Calu3 (cell line): ENCODE measurements around the gene NYNRIN. TPM values are rescaled to one million over a fixed set of nuclear protein-coding genes. Genes with fewer than 3 reads are reported as not detected.

Experiments
- BruUV-seq: library from RNA; stranded (reverse); fragments of 400-500 nt; replicated peaks from 2 replicates; lab custom pipeline; 2021; lab: Mats Ljungman, UMichigan
- CTCF ChIA-PET: fragments of 300-600 bp; sonication (Branson Sonifier 250); formaldehyde crosslinking; loops from one replicate; lab custom pipeline; 2022; ENCODE audit warnings: antibody characterized with exemption; lab: Charles Lee
- DNase-seq: peaks from one replicate; pipeline ENCODE4 v3.0.0; 2022
- H3K27ac Mint-ChIP-seq: one replicate; pipeline ENCODE4 v1.8.0; 2022; ENCODE audit warnings: mixed read lengths; ENCODE audit not compliant: unreplicated experiment
- H3K27me3 Mint-ChIP-seq: one replicate; pipeline ENCODE4 v1.8.0; 2022; ENCODE audit warnings: mixed read lengths; ENCODE audit not compliant: unreplicated experiment
- H3K36me3 Mint-ChIP-seq: one replicate; pipeline ENCODE4 v1.8.0; 2022; ENCODE audit warnings: mild to moderate bottlenecking, moderate library complexity, mixed read lengths; ENCODE audit not compliant: insufficient read depth, unreplicated experiment
- H3K4me1 Mint-ChIP-seq: one replicate; pipeline ENCODE4 v1.8.0; 2022; ENCODE audit warnings: mild to moderate bottlenecking, low read depth, mixed read lengths; ENCODE audit not compliant: unreplicated experiment
- H3K4me3 Mint-ChIP-seq: one replicate; pipeline ENCODE4 v1.8.0; 2022; ENCODE audit warnings: mild to moderate bottlenecking, low read depth, moderate library complexity, mixed read lengths; ENCODE audit not compliant: unreplicated experiment
- H3K9me3 Mint-ChIP-seq: one replicate; pipeline ENCODE4 v1.8.0; 2022; ENCODE audit warnings: low read depth, mixed read lengths; ENCODE audit not compliant: unreplicated experiment
- intact Hi-C: fragments of 100-400 bp; cut with micrococcal nuclease; formaldehyde crosslinking; loops from one replicate; pipeline ENCODE4 v1.10.0; 2022; ENCODE audit not compliant: unreplicated experiment
- total RNA-seq: library from RNA; stranded (reverse); gene quantifications from 2 replicates; pipeline ENCODE4 v1.2.3, GENCODE V29; 2022
- TF ChIP-seq, protein P1 (sequence below): fragments of 200-600 bp; IDR thresholded peaks from one replicate; pipeline ENCODE4 v1.8.0; 2022; ENCODE audit warnings: antibody characterized with exemption; ENCODE audit not compliant: unreplicated experiment

Gene NYNRIN
- total RNA-seq, 1 experiment from 2014 or later = 7.5 TPM

DNA sequence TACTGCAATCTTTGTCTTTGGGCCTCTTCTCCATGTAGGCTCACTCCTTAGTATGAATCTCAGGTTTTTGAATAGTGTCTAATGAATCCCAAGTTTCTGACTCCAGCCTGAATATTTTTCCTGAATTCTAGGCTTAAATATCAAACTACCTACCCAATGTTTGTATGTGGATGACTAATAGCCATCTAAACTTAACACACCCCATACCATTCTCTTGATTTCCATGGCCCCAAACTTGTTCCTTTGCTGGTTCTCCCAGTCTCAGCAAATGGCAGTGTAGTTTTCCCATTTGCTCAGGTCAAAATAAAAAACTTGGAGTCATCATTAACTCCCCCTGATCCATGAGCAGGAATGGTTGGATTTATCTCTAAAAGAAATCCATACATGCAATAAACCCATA is 62.5 kb downstream of the NYNRIN start:
- Mint-ChIP-seq H3K4me1 (peaks cover 17% of the 10 kb centered on the region), H3K27me3 (no peaks in the 10 kb centered on the region), H3K9me3 (peaks cover 7% of the 10 kb centered on the region), H3K36me3 (peaks cover 4% of the 10 kb centered on the region), H3K27ac (no peak overlapping the region), H3K4me3 (no peak overlapping the region)
- TF ChIP-seq, protein P1, sequence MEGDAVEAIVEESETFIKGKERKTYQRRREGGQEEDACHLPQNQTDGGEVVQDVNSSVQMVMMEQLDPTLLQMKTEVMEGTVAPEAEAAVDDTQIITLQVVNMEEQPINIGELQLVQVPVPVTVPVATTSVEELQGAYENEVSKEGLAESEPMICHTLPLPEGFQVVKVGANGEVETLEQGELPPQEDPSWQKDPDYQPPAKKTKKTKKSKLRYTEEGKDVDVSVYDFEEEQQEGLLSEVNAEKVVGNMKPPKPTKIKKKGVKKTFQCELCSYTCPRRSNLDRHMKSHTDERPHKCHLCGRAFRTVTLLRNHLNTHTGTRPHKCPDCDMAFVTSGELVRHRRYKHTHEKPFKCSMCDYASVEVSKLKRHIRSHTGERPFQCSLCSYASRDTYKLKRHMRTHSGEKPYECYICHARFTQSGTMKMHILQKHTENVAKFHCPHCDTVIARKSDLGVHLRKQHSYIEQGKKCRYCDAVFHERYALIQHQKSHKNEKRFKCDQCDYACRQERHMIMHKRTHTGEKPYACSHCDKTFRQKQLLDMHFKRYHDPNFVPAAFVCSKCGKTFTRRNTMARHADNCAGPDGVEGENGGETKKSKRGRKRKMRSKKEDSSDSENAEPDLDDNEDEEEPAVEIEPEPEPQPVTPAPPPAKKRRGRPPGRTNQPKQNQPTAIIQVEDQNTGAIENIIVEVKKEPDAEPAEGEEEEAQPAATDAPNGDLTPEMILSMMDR = no peak
- intact Hi-C loops = no loop called here
- no TSS peak for BruUV-seq
- no peak for DNase-seq
- CTCF ChIA-PET = no interaction called here

DNA sequence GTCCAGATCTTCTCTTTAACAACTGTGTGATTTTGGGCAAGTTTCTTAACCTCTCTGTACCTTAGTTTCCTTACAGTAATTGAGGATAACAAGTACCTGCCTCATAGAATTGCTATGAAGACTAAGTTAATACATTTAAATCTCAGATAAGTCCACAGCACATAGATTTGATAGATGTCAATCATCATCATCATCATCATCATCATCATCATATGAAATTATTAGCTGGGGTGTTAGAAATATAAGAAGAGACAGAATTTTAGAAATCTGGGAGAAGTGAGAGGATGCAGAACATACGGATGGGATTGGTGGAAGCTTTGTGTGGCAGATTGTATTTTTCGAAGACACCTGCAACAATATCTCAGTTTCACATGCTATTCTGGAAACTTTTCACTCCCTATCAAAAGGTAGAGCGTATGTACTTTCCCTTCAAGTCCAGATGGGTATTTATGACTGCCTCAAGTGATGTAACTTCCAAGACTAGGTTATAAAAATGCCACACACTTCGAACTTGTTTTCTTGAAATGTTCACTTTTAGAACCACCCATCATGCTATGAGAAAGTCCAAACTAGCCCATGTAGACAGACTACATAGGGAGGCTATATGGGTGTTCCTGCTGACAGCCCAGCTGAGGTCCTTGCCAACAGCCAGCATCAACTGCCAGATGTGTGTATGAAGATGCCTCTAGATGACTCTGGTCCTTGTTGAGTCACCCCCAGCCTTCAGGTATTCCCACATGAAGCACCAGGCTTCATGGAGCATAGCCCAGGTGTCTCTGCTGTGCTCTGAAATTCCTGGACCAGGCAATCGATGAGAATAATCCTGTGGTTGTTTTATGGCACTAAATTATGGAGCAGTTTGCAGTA is 64.4 kb downstream of the NYNRIN start:
- intact Hi-C loops = no loop called here
- no peak overlapping the region for H3K4me3 Mint-ChIP-seq

DNA sequence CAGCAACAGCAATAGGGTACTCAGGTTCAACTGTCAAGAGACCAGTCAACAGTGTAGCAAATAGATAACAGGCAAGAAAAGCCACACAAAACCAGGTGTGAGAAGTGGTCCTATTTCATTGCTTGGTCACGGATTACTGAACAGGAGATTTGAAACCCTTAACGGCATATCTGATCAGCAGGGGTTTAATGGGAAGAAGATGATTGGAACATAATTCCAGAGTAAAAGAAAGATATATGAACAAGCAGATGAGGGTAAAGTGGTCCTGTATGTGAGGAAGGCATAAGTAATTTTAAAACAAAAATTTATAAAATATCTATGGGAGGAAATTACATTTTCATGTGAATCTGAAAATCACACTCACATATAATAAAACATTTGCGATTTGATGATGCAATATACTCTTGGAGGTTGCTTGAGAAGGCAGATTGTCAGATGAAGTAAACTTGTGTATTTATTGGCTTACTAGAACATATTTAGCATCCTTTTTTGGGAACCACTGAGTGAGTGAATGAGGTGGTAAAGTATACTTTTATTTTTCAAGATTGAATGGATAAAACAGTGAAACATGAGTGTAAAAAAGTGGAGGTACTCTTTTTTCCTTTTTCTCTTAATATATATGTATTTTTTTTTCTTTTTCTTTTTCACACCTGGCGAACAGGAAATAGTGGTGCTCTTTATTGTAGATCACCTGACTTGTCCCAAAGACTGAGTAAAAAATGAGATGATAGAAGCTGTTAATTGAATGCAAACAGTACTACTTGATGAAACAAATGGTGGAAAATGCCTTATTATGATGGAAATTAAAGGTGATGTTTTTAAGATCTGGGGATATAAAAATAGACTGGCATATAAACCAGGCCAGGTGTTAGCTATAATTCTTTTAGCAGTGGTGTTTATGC is 65.3 kb downstream of the NYNRIN start:
- CTCF ChIA-PET = no interaction called here
- no peak for DNase-seq
- no peak overlapping the region for H3K27ac Mint-ChIP-seq
- H3K27me3 Mint-ChIP-seq = no peaks in the 10 kb centered on the region
- peaks cover 7% of the 10 kb centered on the region for H3K9me3 Mint-ChIP-seq
- BruUV-seq = no TSS peak
- intact Hi-C loops = no loop called here
- peaks cover 17% of the 10 kb centered on the region for H3K4me1 Mint-ChIP-seq
- H3K36me3 Mint-ChIP-seq = peaks cover 4% of the 10 kb centered on the region
- no peak overlapping the region for H3K4me3 Mint-ChIP-seq
- TF ChIP-seq, protein P1 = no peak

More for the DNA sequence above, 64.4 kb downstream of the NYNRIN start:
- H3K9me3 Mint-ChIP-seq = peaks cover 7% of the 10 kb centered on the region
- DNase-seq = no peak
- H3K27ac Mint-ChIP-seq = no peak overlapping the region
- CTCF ChIA-PET = no interaction called here
- H3K27me3 Mint-ChIP-seq = no peaks in the 10 kb centered on the region
- no TSS peak for BruUV-seq
- peaks cover 17% of the 10 kb centered on the region for H3K4me1 Mint-ChIP-seq
- H3K36me3 Mint-ChIP-seq = peaks cover 4% of the 10 kb centered on the region
- TF ChIP-seq, protein P1 = no peak

DNA sequence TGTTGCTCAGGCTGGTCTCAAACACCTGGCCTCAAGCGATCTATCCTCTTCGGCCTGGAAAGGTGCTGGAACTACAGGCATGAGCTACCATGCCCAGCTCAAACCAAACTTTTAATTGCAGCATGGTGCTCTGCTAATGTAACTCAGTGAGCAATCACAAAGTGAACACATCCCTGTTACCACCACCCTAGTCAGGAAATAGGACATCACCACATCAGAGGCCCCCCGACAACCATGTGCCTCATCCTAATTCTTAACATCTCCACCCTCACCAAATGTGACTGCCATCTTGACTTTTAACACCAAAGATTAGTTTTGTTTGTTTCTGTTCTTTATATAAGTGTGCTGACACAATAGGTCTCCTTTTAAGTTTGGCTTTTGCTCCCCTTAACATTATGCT is 66.6 kb downstream of the NYNRIN start:
- Mint-ChIP-seq H3K4me1 (peaks cover 15% of the 10 kb centered on the region), H3K4me3 (no peak overlapping the region), H3K36me3 (peaks cover 4% of the 10 kb centered on the region), H3K27me3 (no peaks in the 10 kb centered on the region), H3K9me3 (peaks cover 6% of the 10 kb centered on the region), H3K27ac (no peak overlapping the region)
- DNase-seq = no peak
- CTCF ChIA-PET = no interaction called here
- TF ChIP-seq, protein P1 = no peak
- BruUV-seq = no TSS peak
- intact Hi-C loops = no loop called here
